ENCODE results near the gene DBX1. TPM values are rescaled to one million over a fixed set of nuclear protein-coding genes. Genes with fewer than 3 reads are reported as not detected.

DBX1 gene
- total RNA-seq, 1 experiment from 2014 or later, result 0.15 TPM

DNA sequence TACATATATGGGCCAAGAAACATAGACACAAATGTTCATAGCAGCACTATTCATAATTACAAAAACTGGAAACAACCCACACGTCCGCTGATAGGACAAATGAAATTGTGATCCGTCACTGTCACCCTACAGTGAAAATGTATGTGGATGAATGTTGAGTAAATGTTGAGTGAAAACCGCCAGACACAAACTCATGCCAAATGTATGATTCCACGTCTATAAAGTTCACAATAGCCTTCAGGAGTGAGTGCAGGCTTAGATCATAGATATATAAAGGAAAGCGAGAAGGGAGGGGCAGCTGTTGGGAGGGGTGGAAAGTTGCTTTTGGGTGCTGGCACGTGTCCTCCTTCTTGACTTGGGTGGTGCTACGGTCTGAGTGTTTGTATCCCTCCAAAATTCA, 33.6 kb downstream of the DBX1 start:
- no peak overlapping the region for H3K27ac ChIP-seq (ENCODE audit: insufficient read length, low read depth, low read length)
- DNase-seq, result no peak
- H3K56ac ChIP-seq (ENCODE audit: insufficient read length, low read depth, low read length), result no peak overlapping the region
- no peak overlapping the region for H3K18ac ChIP-seq (ENCODE audit: insufficient read length, low read depth, low read length)
- no peak overlapping the region for H2BK120ac ChIP-seq (ENCODE audit: low read depth, low read length, poor library complexity, severe bottlenecking)
- peaks cover 1% of the 10 kb centered on the region for H3K23me2 ChIP-seq (ENCODE audit: insufficient read length, low read depth, low read length, poor library complexity, severe bottlenecking)
- TF ChIP-seq, protein P1, sequence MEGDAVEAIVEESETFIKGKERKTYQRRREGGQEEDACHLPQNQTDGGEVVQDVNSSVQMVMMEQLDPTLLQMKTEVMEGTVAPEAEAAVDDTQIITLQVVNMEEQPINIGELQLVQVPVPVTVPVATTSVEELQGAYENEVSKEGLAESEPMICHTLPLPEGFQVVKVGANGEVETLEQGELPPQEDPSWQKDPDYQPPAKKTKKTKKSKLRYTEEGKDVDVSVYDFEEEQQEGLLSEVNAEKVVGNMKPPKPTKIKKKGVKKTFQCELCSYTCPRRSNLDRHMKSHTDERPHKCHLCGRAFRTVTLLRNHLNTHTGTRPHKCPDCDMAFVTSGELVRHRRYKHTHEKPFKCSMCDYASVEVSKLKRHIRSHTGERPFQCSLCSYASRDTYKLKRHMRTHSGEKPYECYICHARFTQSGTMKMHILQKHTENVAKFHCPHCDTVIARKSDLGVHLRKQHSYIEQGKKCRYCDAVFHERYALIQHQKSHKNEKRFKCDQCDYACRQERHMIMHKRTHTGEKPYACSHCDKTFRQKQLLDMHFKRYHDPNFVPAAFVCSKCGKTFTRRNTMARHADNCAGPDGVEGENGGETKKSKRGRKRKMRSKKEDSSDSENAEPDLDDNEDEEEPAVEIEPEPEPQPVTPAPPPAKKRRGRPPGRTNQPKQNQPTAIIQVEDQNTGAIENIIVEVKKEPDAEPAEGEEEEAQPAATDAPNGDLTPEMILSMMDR (conservative IDR thresholded peaks at IDR 0.05), result no peak
- no peaks in the 10 kb centered on the region for H3K4me1 ChIP-seq (ENCODE audit: insufficient read depth, low read length)
- Mint-ChIP-seq H3K4me1 (peaks cover 7 to 8% of the 10 kb centered on the region in 2 experiments), H3K4me3 (no peak overlapping the region), H3K27me3 (ENCODE audit: low read depth) (peaks cover 19% of the 10 kb centered on the region), H3K36me3 (ENCODE audit: insufficient read depth in 1 of 3, low read depth in 3 of 3) (no peaks in the 10 kb centered on the region), H3K9me3 (no peaks in the 10 kb centered on the region), H3K27ac (no peak overlapping the region)
- no peak overlapping the region for H4K5ac ChIP-seq (ENCODE audit: insufficient read length, low read depth, low read length)
- H2BK20ac ChIP-seq (ENCODE audit: low read depth, low read length, poor library complexity, severe bottlenecking), result no peak overlapping the region
- no peak overlapping the region for H3T11ph ChIP-seq (ENCODE audit: low read length)
- H3K4ac ChIP-seq (ENCODE audit: low read depth, low read length), result no peak overlapping the region
- no peak overlapping the region for H2BK5ac ChIP-seq (ENCODE audit: insufficient read length, low read length)
- H2BK15ac ChIP-seq (ENCODE audit: low read depth, low read length), result no peak overlapping the region
- H2AK5ac ChIP-seq (ENCODE audit: insufficient read length, low read length), result no peak overlapping the region
- H2BK12ac ChIP-seq (ENCODE audit: insufficient read length, low read depth, low read length), result no peak overlapping the region
- no peak overlapping the region for H2AFZ ChIP-seq (ENCODE audit: low read length)
- no peaks in the 10 kb centered on the region for H3K9me3 ChIP-seq (ENCODE audit: control insufficient read depth, low read depth, low read length)
- peaks cover 6% of the 10 kb centered on the region; the same call in 1 of the 2 replicates for H3K27me3 ChIP-seq (ENCODE audit: insufficient read depth, low read length)
- H3K9ac ChIP-seq (ENCODE audit: extremely low read depth, insufficient read length, low read length), result no peak overlapping the region
- whole genome bisulfite sequencing (ENCODE audit: extremely low coverage, insufficient read length, low lambda C conversion rate), result no CpG with 5 or more reads among the region's 8 CpGs
- H4K20me1 ChIP-seq (ENCODE audit: control insufficient read depth, insufficient read depth, insufficient read length), result no peaks in the 10 kb centered on the region
- H4K8ac ChIP-seq (replicated peaks; ENCODE audit: insufficient read length, low read depth, low read length), result no peak overlapping the region
- H3K79me2 ChIP-seq (ENCODE audit: insufficient read depth, low read length), result no peaks in the 10 kb centered on the region
- H4K91ac ChIP-seq (ENCODE audit: insufficient read length, low read depth, low read length), result no peak overlapping the region
- no peak overlapping the region for H3K4me2 ChIP-seq (ENCODE audit: insufficient read depth, insufficient read length, low read length)
- H3K79me1 ChIP-seq (ENCODE audit: insufficient read depth, low read depth, low read length, poor library complexity, severe bottlenecking), result no peaks in the 10 kb centered on the region
- no peak overlapping the region for H3K14ac ChIP-seq (ENCODE audit: insufficient read depth, low read length)
- H3K23ac ChIP-seq (ENCODE audit: insufficient read length, low read depth, low read length), result no peak overlapping the region
